M059J (cell line): ENCODE data around the gene PBOV1. TPM values are rescaled to one million over a fixed set of nuclear protein-coding genes. Genes with fewer than 3 reads are reported as not detected.
"Not testable (repeated sequence)": the region's sequence is repeated elsewhere in the genome, so short reads cannot be mapped to it uniquely, and the experiment has no call there.

Experiments
- DNase-seq: peaks from one replicate; pipeline ENCODE4 v3.0.0-alpha.2; 2012; ENCODE audit warnings: low read depth
- total RNA-seq: library from RNA; depleted of rRNA; stranded (reverse); fragments of >200 nt; shearing (Covaris generic); gene quantifications from 2 replicates; pipeline ENCODE4 v1.2.3, GENCODE V29; 2014

PBOV1 gene
- total RNA-seq, 1 experiment from 2014 or later: not detected

GRCh38 chr6:138238368-138238767, 20.1 kb upstream of the PBOV1 start:
- DNase-seq: no peak

- no peak for DNase-seq
These were observed 19.2 kb upstream of the PBOV1 start for GRCh38 chr6:138237463-138237862.

GRCh38 chr6:138235693-138236092, 17.4 kb upstream of the PBOV1 start:
- DNase-seq: no peak

- DNase-seq: no peak
These were observed 16.9 kb upstream of the PBOV1 start for GRCh38 chr6:138235205-138235604.

GRCh38 chr6:138234363-138234762, 16.1 kb upstream of the PBOV1 start:
- DNase-seq: peak; percentile 31

- peak; percentile 22 for DNase-seq
These were observed 13.1 kb upstream of the PBOV1 start for GRCh38 chr6:138231381-138231886.

GRCh38 chr6:138230759-138231380, 12.6 kb upstream of the PBOV1 start:
- no peak for DNase-seq

- no peak for DNase-seq
These were observed 11.9 kb upstream of the PBOV1 start for GRCh38 chr6:138230221-138230620.

GRCh38 chr6:138229663-138230179, 11.4 kb upstream of the PBOV1 start:
- no peak for DNase-seq

- no peak for DNase-seq
These were observed 10.8 kb upstream of the PBOV1 start for GRCh38 chr6:138229072-138229471.

GRCh38 chr6:138227316-138227781, 9.1 kb upstream of the PBOV1 start:
- DNase-seq: peak; percentile 30

- no peak for DNase-seq
These were observed 8.5 kb upstream of the PBOV1 start for GRCh38 chr6:138226700-138227315.

GRCh38 chr6:138225953-138226352, 7.7 kb upstream of the PBOV1 start:
- DNase-seq: no peak

GRCh38 chr6:138222901-138223546, 4.7 kb upstream of the PBOV1 start:
- DNase-seq: no peak

- no peak for DNase-seq
These were observed 1.6 kb upstream of the PBOV1 start for GRCh38 chr6:138219901-138220300.

- no peak for DNase-seq
These were observed 1.1 kb upstream of the PBOV1 start for GRCh38 chr6:138219398-138219797.

- DNase-seq: no peak
These were observed 3.1 kb downstream of the PBOV1 start for GRCh38 chr6:138215093-138215782.

- not testable (repeated sequence) for DNase-seq
These were observed 5.8 kb downstream of the PBOV1 start for GRCh38 chr6:138212530-138212929.

GRCh38 chr6:138211601-138212000, 6.7 kb downstream of the PBOV1 start:
- no peak for DNase-seq

GRCh38 chr6:138211048-138211581, 7.2 kb downstream of the PBOV1 start:
- no peak for DNase-seq

- DNase-seq: no peak
These were observed 11.4 kb downstream of the PBOV1 start for GRCh38 chr6:138206862-138207261.
